ENCODE data around the gene TIRAP.

TIRAP gene

DNA sequence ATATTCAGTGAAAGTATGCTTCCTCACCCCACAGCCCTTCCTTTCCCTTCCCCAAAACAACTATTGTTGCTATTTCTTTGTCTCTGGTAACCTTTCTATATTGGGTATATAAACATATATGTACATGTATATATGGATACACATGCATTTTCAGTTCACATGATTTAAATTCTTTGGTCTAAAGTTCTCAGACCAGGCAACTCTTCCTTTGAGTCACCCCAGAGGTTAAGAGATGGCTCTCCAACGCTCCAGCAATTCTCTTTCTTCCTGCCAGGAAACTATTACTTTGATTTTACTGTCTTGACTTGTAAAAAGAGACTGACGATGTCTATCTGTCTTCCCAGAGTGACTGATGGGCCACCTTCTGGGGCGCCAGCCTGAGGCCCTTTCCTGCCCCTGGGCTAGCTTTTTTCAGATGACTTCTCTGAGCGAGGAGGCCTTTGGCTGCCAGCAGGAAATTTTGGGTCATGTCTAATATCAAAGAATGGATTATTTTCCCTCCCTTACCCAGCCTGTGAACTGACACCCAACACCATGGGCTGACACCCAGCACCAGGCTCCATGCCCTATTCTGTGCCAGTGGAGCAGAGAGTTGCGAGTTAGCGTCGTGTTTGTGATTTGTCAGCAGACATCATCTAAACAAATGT lies 58.2 kb downstream of the TIRAP start:
- Histone ChIP-seq H3K4me2 (ENCODE audit: low read depth, low read length) (no peak overlapping the region), H3K36me3 (replicated peaks; ENCODE audit: insufficient read depth, low read length) (peaks cover 6% of the 10 kb centered on the region; the same call in 1 of the 2 replicates), H3K27me3 (replicated peaks; ENCODE audit: insufficient read depth, low read length) (no peaks in the 10 kb centered on the region), H3K9ac (ENCODE audit: low read length) (no peak overlapping the region), H4K20me1 (ENCODE audit: insufficient read depth, low read length) (no peaks in the 10 kb centered on the region), H3K9me2 (replicated peaks; ENCODE audit: insufficient read depth, low read length) (no peaks in the 10 kb centered on the region), H3K79me2 (ENCODE audit: low read length) (peaks cover 12% of the 10 kb centered on the region; the same call in 1 of the 2 replicates), H3K4me1 (ENCODE audit: low read length) (no peaks in the 10 kb centered on the region), H3F3A (ENCODE audit: insufficient read depth, low read length) (no peaks in the 10 kb centered on the region), H3K4me3 (ENCODE audit: low read length) (no peak overlapping the region), H2AFZ (ENCODE audit: low read length) (no peak overlapping the region), H3K27ac (ENCODE audit: low read length) (no peak overlapping the region), H3K9me3 (replicated peaks; ENCODE audit: insufficient read depth, low read length) (no peaks in the 10 kb centered on the region)
- no peak for DNase-seq
- TF ChIP-seq EZH2 (optimal IDR thresholded peaks at IDR 0.05; ENCODE audit: low read depth, low read length) (no peak), EZH2phosphoT487 (IDR thresholded peaks at IDR 0.05; ENCODE audit: low read length) (no peak), CTCF (IDR thresholded peaks at IDR 0.05; ENCODE audit: low read length) (no peak)

DNA sequence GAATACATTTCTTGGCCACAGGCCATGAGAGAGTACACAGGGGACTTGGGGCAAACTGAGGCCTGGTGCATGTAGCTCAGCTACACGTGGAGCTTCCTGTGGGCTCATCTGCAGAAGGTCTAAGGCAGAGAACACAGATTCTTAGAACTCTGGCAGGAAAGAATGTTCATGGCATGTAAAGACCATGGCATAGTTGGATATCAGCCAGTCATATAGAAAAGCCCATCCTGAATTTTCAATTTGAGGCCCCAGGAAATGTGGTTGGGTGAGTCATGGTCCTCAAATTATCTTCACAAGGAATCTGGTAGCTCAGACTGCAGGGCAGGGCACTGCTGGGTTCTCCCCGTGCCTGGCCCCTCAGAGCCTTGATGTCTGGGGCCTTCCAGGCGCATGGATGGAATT lies 58.9 kb downstream of the TIRAP start:
- no peak overlapping the region for H2AFZ ChIP-seq (ENCODE audit: low read length)
- H3K79me2 ChIP-seq (ENCODE audit: low read length), result peaks cover 6% of the 10 kb centered on the region; the same call in 1 of the 2 replicates
- H3K4me1 ChIP-seq (ENCODE audit: low read length), result no peaks in the 10 kb centered on the region
- peaks cover 6% of the 10 kb centered on the region; the same call in 1 of the 2 replicates for H3K36me3 ChIP-seq (replicated peaks; ENCODE audit: insufficient read depth, low read length)
- H3F3A ChIP-seq (ENCODE audit: insufficient read depth, low read length), result no peaks in the 10 kb centered on the region
- no peak overlapping the region for H3K4me3 ChIP-seq (ENCODE audit: low read length)
- H3K9me3 ChIP-seq (replicated peaks; ENCODE audit: insufficient read depth, low read length), result no peaks in the 10 kb centered on the region
- H3K27ac ChIP-seq (ENCODE audit: low read length), result no peak overlapping the region
- no peaks in the 10 kb centered on the region for H4K20me1 ChIP-seq (ENCODE audit: insufficient read depth, low read length)
- H3K4me2 ChIP-seq (ENCODE audit: low read depth, low read length), result no peak overlapping the region
- no peak overlapping the region for H3K9ac ChIP-seq (ENCODE audit: low read length)
- DNase-seq, result no peak
- no peak for TF ChIP-seq CTCF (IDR thresholded peaks at IDR 0.05; ENCODE audit: low read length)
- TF ChIP-seq EZH2 (optimal IDR thresholded peaks at IDR 0.05; ENCODE audit: low read depth, low read length), result no peak
- no peaks in the 10 kb centered on the region for H3K27me3 ChIP-seq (replicated peaks; ENCODE audit: insufficient read depth, low read length)
- H3K9me2 ChIP-seq (replicated peaks; ENCODE audit: insufficient read depth, low read length), result no peaks in the 10 kb centered on the region

DNA sequence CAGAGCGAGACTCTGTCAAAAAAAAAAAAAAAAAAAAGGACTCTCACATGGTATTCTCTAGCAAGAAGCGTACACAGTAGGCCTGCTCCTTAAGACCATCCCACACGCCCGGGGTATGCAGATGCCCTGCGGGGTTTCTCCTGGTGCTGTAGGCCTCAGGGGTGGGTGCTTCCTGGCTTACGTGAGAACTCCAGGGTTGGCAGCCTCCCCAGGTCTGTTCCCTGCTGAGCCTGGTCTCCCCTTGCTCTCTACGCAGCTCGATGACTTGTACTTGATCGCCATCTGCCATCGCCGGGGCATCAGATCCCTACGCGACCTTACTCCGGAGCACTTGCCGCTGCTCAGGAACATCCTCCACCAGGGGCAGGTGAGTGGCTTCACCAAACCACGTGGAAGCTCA lies 60.2 kb downstream of the TIRAP start:
- Histone ChIP-seq H3K4me3 (ENCODE audit: low read length) (no peak overlapping the region), H3K9me2 (replicated peaks; ENCODE audit: insufficient read depth, low read length) (no peaks in the 10 kb centered on the region), H4K20me1 (ENCODE audit: insufficient read depth, low read length) (no peaks in the 10 kb centered on the region), H3K9ac (ENCODE audit: low read length) (no peak overlapping the region), H3K4me1 (ENCODE audit: low read length) (no peaks in the 10 kb centered on the region), H2AFZ (ENCODE audit: low read length) (no peak overlapping the region), H3K36me3 (replicated peaks; ENCODE audit: insufficient read depth, low read length) (peaks cover 6% of the 10 kb centered on the region; the same call in 1 of the 2 replicates), H3K79me2 (ENCODE audit: low read length) (peaks cover 3% of the 10 kb centered on the region; the same call in 1 of the 2 replicates), H3K27ac (ENCODE audit: low read length) (no peak overlapping the region), H3K4me2 (ENCODE audit: low read depth, low read length) (no peak overlapping the region), H3K9me3 (replicated peaks; ENCODE audit: insufficient read depth, low read length) (no peaks in the 10 kb centered on the region), H3K27me3 (replicated peaks; ENCODE audit: insufficient read depth, low read length) (no peaks in the 10 kb centered on the region), H3F3A (ENCODE audit: insufficient read depth, low read length) (no peaks in the 10 kb centered on the region)
- no peak for DNase-seq
- TF ChIP-seq CTCF (IDR thresholded peaks at IDR 0.05; ENCODE audit: low read length) (no peak), EZH2 (optimal IDR thresholded peaks at IDR 0.05; ENCODE audit: low read depth, low read length) (no peak), EZH2phosphoT487 (IDR thresholded peaks at IDR 0.05; ENCODE audit: low read length) (no peak)

All from MM.1S (cell line).